Activated T-helper 2 cell treated with anti-CD3 and anti-CD28 coated beads, Interferon-gamma antibody, Interleukin-2, Interleukin-4, amounts not matched to agents 10 μg/mL and 5 μg/mL and 100 μg/mL, durations not matched to agents 14 hours and 24 hours and 36 hours (primary cell): ENCODE measurements around the gene PDPK1. TPM values are rescaled to one million over a fixed set of nuclear protein-coding genes. Genes with fewer than 3 reads are reported as not detected.
"Not testable (repeated sequence)": the region's sequence is repeated elsewhere in the genome, so short reads cannot be mapped to it uniquely, and the experiment has no call there.

Source experiments
- DNase-seq: peaks from one replicate; pipeline ENCODE4 v3.0.0; 2021; ENCODE audit warnings: low spot score
- H3K27ac Mint-ChIP-seq: one replicate; pipeline ENCODE4 v1.8.0; 2021; ENCODE audit warnings: mixed read lengths
- H3K27me3 Mint-ChIP-seq: one replicate; pipeline ENCODE4 v1.8.0; 2021; ENCODE audit warnings: low read depth, mixed read lengths
- H3K36me3 Mint-ChIP-seq: one replicate; pipeline ENCODE4 v1.8.0; 2021; ENCODE audit warnings: low read depth, mixed read lengths
- H3K4me1 Mint-ChIP-seq: one replicate; pipeline ENCODE4 v1.8.0; 2021; ENCODE audit warnings: low read depth, mixed read lengths
- H3K4me3 Mint-ChIP-seq: one replicate; pipeline ENCODE4 v1.8.0; 2021; ENCODE audit warnings: low read depth, mild to moderate bottlenecking, moderate library complexity, mixed read lengths
- H3K9me3 Mint-ChIP-seq: one replicate; pipeline ENCODE4 v1.8.0; 2021; ENCODE audit warnings: mixed read lengths
- intact Hi-C: fragments of 100-400 bp; cut with micrococcal nuclease; formaldehyde crosslinking; loops from one replicate; pipeline ENCODE4 v1.15.1; 2023
- total RNA-seq: library from RNA; stranded (reverse); gene quantifications from 2 replicates; pipeline ENCODE4 v1.2.3, GENCODE V29; 2022

Gene PDPK1
- total RNA-seq, 1 donor from 2014 or later: 45.7 TPM

GRCh38 chr16:2611877-2612276 lies 74.1 kb downstream of the PDPK1 start:
- DNase-seq, H3K4me1 Mint-ChIP-seq, intact Hi-C loops, H3K27me3 Mint-ChIP-seq, H3K27ac Mint-ChIP-seq, H3K4me3 Mint-ChIP-seq, H3K9me3 Mint-ChIP-seq: not testable (repeated sequence)
- peaks cover 25% of the 10 kb centered on the region for H3K36me3 Mint-ChIP-seq

GRCh38 chr16:2613251-2613650 lies 75.4 kb downstream of the PDPK1 start:
- DNase-seq, H3K27me3 Mint-ChIP-seq, H3K4me1 Mint-ChIP-seq, H3K27ac Mint-ChIP-seq, H3K4me3 Mint-ChIP-seq, H3K9me3 Mint-ChIP-seq, intact Hi-C loops: not testable (repeated sequence)
- peaks cover 21% of the 10 kb centered on the region for H3K36me3 Mint-ChIP-seq

GRCh38 chr16:2614761-2615191 lies 77.0 kb downstream of the PDPK1 start:
- no peaks in the 10 kb centered on the region for H3K4me1 Mint-ChIP-seq
- intact Hi-C loops: no loop called here
- H3K27me3 Mint-ChIP-seq: no peaks in the 10 kb centered on the region
- H3K36me3 Mint-ChIP-seq: peaks cover 21% of the 10 kb centered on the region
- DNase-seq: no peak
- no peak overlapping the region for H3K27ac Mint-ChIP-seq
- H3K4me3 Mint-ChIP-seq: no peak overlapping the region
- H3K9me3 Mint-ChIP-seq: no peaks in the 10 kb centered on the region

- H3K4me1 Mint-ChIP-seq, H3K27me3 Mint-ChIP-seq, H3K9me3 Mint-ChIP-seq, intact Hi-C loops, H3K4me3 Mint-ChIP-seq, H3K36me3 Mint-ChIP-seq, H3K27ac Mint-ChIP-seq, DNase-seq: not testable (repeated sequence)
These were observed 81.1 kb downstream of the PDPK1 start for GRCh38 chr16:2618964-2619363.

- H3K4me3 Mint-ChIP-seq, H3K4me1 Mint-ChIP-seq, H3K27me3 Mint-ChIP-seq, DNase-seq, H3K36me3 Mint-ChIP-seq, intact Hi-C loops, H3K9me3 Mint-ChIP-seq, H3K27ac Mint-ChIP-seq: not testable (repeated sequence)
These were observed 81.8 kb downstream of the PDPK1 start for GRCh38 chr16:2619628-2620027.

GRCh38 chr16:2620870-2621269 lies 83.0 kb downstream of the PDPK1 start:
- H3K4me3 Mint-ChIP-seq, H3K36me3 Mint-ChIP-seq, H3K27me3 Mint-ChIP-seq, H3K27ac Mint-ChIP-seq, H3K9me3 Mint-ChIP-seq, intact Hi-C loops, DNase-seq, H3K4me1 Mint-ChIP-seq: not testable (repeated sequence)

GRCh38 chr16:2621395-2621794 lies 83.6 kb downstream of the PDPK1 start:
- DNase-seq, H3K4me1 Mint-ChIP-seq, H3K27me3 Mint-ChIP-seq, H3K9me3 Mint-ChIP-seq, intact Hi-C loops, H3K4me3 Mint-ChIP-seq, H3K27ac Mint-ChIP-seq, H3K36me3 Mint-ChIP-seq: not testable (repeated sequence)

GRCh38 chr16:2627075-2627474 lies 89.3 kb downstream of the PDPK1 start:
- H3K4me3 Mint-ChIP-seq, intact Hi-C loops, H3K36me3 Mint-ChIP-seq, H3K27me3 Mint-ChIP-seq, H3K4me1 Mint-ChIP-seq, H3K9me3 Mint-ChIP-seq, DNase-seq, H3K27ac Mint-ChIP-seq: not testable (repeated sequence)

GRCh38 chr16:2631203-2631602 lies 93.4 kb downstream of the PDPK1 start:
- H3K4me3 Mint-ChIP-seq, H3K27me3 Mint-ChIP-seq, H3K27ac Mint-ChIP-seq, DNase-seq, H3K4me1 Mint-ChIP-seq, H3K36me3 Mint-ChIP-seq, H3K9me3 Mint-ChIP-seq, intact Hi-C loops: not testable (repeated sequence)

GRCh38 chr16:2632291-2632690 lies 94.5 kb downstream of the PDPK1 start:
- H3K27ac Mint-ChIP-seq, H3K27me3 Mint-ChIP-seq, H3K36me3 Mint-ChIP-seq, intact Hi-C loops, H3K4me3 Mint-ChIP-seq, H3K9me3 Mint-ChIP-seq, H3K4me1 Mint-ChIP-seq, DNase-seq: not testable (repeated sequence)

GRCh38 chr16:2639071-2639721 lies 101.4 kb downstream of the PDPK1 start:
- DNase-seq: not testable (repeated sequence)

GRCh38 chr16:2639722-2640072 lies 101.9 kb downstream of the PDPK1 start:
- intact Hi-C loops, DNase-seq: not testable (repeated sequence)

More at GRCh38 chr16:2639071-2639721, 101.4 kb downstream of the PDPK1 start:
- H3K4me1 Mint-ChIP-seq, H3K27me3 Mint-ChIP-seq, H3K4me3 Mint-ChIP-seq, H3K9me3 Mint-ChIP-seq, H3K27ac Mint-ChIP-seq, intact Hi-C loops, H3K36me3 Mint-ChIP-seq: not testable (repeated sequence)

GRCh38 chr16:2642561-2642960 lies 104.7 kb downstream of the PDPK1 start:
- intact Hi-C loops, H3K36me3 Mint-ChIP-seq: not testable (repeated sequence)

More at GRCh38 chr16:2639722-2640072, 101.9 kb downstream of the PDPK1 start:
- H3K27ac Mint-ChIP-seq, H3K36me3 Mint-ChIP-seq, H3K4me1 Mint-ChIP-seq, H3K4me3 Mint-ChIP-seq, H3K9me3 Mint-ChIP-seq, H3K27me3 Mint-ChIP-seq: not testable (repeated sequence)

More at GRCh38 chr16:2642561-2642960, 104.7 kb downstream of the PDPK1 start:
- not testable (repeated sequence) for H3K4me3 Mint-ChIP-seq, H3K27me3 Mint-ChIP-seq, H3K27ac Mint-ChIP-seq, DNase-seq, H3K9me3 Mint-ChIP-seq, H3K4me1 Mint-ChIP-seq
